ENCODE measurements around the gene KRT86. TPM values are rescaled to one million over a fixed set of nuclear protein-coding genes. Genes with fewer than 3 reads are reported as not detected.
"Not testable (repeated sequence)": the region's sequence is repeated elsewhere in the genome, so short reads cannot be mapped to it uniquely, and the experiment has no call there.

KRT86 gene
- total RNA-seq, 1 donor from 2014 or later, result 0.16 TPM

GRCh38 chr12:52238916-52239646, 35.4 kb upstream of the KRT86 start:
- no peak for DNase-seq

- no peak for DNase-seq
Observed at GRCh38 chr12:52239767-52240166, 34.7 kb upstream of the KRT86 start.

DNA sequence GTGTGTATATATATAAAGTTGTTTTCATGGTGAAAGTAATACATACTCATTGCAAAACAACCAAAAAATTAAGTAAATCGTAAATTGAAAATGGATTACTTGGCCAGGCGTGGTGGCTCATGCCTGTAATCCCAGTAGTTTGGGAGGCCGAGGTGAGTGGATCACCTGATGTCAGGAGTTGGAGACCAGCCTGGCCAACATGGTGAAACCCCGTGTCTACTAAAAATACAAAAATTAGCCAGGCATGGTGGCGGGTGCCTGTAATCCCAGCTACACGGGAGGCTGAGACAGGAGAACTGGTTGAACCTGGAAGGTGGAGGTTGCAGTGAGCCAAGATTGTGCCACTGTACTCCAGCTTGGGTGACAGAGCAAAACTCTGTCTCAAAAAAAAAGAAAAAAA, 34.2 kb upstream of the KRT86 start:
- DNase-seq, result not testable (repeated sequence)

DNA sequence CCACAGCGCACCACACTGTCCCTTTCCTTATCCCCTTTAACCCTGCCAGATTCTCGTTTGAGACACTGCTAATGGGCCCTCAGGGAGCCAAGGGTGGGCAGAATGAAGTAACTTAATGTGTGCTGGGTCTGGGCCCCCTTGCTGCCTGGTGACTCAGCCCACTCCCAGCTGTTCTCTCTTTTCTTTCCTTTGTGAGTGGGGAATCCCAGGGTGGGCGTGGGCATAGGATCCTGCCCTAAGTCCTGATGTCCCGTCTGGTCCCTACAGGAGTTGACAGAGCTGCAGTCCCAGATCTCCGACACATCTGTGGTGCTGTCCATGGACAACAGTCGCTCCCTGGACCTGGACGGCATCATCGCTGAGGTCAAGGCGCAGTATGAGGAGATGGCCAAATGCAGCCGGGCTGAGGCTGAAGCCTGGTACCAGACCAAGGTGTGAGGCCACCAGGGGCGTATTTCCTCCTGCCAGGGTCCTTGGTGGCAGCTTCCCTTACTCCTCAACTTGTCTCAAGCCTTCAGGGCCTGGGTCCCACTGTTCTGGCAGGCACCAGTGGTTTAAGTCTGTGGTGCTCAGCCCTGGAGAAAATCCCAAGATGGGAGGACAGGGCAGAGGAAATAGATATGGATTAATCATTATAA, 33.1 kb upstream of the KRT86 start:
- no peak for DNase-seq

- no peak for DNase-seq
Observed at GRCh38 chr12:52242442-52243258, 31.8 kb upstream of the KRT86 start.

GRCh38 chr12:52243259-52243855, 31.1 kb upstream of the KRT86 start:
- DNase-seq, result no peak

GRCh38 chr12:52243856-52244614, 30.4 kb upstream of the KRT86 start:
- no peak for DNase-seq

GRCh38 chr12:52244615-52244994, 29.8 kb upstream of the KRT86 start:
- no peak for DNase-seq

DNA sequence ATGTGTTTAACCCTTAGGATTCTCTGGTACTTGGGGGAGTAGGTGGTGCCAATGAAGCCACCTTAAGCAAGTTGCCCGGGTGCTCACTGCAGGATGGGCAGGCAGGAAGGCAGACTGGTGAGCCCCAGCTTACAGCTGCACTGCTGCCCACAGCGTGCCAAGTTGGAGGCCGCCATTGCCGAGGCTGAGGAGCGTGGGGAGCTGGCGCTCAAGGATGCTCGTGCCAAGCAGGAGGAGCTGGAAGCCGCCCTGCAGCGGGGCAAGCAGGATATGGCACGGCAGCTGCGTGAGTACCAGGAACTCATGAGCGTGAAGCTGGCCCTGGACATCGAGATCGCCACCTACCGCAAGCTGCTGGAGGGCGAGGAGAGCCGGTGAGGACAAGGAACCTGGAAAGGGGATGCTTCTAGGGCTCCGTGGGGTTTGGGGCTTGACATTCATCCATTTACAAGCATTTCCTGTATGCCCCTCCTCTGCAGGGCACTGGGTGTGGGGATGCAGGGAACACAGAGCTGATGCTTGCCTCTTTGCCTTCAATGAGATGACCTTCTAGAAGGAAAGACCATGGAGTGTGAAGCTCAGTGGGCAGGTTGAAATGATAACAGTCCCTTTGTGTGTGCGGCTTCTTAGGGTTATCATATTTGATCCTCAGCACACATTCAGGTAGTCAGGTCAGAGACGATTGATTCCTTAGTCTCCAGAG, 29.0 kb upstream of the KRT86 start:
- DNase-seq, result no peak

DNA sequence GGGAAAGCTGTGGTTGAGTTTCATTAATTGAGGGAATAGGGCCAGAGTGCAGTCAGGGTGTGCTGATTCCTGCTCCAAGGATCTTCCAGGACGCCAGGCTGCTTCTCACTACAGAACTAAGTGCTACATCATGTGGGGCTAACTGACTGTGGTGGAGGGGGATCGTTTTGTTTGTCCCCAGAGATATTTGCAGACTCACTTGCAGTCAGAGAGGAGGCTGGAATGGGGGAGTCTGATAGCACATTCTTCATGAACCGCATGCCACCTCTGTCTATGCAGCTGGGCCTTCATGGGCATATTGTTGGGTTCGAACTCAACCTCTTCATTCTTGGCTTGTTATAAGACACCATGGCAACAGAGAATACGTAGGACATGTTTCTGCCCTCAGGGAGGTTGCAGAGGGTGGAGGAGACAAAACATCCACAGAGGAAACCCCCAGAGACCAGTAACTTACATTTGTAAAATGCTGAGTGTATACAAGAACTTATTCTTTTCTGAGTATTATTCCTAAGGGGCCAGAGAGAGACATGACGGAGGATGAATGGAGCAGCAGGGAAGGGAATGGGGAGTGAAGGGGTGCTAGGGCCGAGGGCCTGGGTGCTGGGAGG, 28.4 kb upstream of the KRT86 start:
- no peak for DNase-seq

DNA sequence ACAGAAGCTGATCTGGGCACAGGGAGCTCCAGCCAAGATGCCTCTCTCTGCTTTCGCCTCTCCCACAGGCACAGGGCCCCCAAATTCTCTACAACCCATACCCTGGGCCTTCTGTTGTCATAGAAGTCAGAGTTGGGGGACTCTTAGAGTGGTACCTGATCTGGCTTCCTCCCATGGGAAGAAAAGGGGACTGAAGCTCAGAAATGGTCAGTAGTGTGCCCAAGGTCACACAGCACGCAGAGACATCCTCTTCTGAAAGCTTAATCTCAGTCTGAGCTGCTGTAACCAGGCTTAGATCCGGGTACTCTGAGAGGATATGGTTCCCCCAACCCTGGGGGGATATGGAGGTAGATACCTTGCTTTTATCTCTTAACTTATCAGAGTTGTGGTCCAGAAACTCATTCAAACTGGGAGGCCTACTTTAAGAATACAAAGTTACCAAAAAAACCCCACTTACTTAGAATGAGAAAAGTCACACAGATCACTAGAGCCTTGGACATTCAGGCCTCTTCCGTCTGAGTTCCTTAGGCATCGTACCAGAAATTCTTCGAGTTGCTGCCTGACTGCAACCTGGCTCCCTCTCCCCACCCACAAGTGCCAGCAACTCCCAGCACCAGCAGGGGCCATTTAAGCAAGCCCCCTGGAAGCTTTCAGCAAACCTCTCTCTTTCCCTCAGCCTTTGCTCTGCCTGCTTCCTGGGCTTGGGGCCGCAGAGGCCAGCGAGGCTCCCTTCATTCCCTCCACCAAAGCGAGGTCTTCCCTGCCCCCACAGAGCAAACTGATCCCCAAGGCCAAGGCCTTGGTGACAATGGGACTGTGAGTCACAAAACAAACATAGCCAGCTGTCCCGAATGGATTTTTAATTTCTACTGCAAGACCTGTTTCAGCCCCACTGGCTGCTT, 27.5 kb upstream of the KRT86 start:
- no peak for DNase-seq

DNA sequence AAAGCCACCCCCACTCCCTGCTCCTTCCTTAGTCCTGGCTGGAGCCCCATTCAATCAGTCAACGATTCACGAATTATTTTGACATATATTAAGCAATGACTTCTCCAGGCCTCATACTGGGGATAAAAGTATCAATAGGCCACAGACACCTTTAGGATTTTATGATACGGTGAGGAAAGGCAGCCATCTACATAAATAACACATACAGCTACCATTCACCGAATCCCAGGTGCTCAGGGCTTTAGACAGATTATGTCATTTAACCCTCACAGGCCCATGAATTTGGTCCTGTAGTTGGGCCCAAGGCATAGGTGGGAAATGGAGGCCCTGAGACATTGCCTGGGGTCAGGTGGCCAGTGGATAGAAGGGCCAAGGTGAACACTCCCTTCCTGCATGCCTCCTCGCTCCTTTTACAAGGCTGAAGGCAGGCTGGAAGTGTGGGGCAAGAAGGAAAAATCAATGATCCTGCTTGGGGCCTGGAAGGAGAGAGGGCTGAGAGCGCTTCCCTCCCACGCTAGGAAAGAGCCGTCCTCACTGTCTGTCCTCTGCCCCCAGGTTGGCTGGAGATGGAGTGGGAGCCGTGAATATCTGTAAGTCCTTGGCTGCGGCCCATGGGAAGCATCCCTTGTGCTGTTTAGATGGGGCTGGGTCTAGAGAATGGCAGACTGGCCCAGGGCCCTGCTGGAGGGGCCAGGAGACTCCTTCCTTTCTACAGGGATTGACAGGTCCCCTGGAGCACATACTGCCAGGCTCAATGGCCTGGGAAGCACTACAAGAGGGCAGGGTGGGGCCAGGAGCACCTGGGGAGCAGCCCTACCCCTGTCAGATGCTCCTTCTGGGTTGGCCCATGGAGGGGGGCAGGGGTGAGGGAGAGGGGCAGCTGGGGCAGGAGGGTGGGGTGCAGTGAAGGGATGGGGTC, 26.6 kb upstream of the KRT86 start:
- DNase-seq, result no peak

DNA sequence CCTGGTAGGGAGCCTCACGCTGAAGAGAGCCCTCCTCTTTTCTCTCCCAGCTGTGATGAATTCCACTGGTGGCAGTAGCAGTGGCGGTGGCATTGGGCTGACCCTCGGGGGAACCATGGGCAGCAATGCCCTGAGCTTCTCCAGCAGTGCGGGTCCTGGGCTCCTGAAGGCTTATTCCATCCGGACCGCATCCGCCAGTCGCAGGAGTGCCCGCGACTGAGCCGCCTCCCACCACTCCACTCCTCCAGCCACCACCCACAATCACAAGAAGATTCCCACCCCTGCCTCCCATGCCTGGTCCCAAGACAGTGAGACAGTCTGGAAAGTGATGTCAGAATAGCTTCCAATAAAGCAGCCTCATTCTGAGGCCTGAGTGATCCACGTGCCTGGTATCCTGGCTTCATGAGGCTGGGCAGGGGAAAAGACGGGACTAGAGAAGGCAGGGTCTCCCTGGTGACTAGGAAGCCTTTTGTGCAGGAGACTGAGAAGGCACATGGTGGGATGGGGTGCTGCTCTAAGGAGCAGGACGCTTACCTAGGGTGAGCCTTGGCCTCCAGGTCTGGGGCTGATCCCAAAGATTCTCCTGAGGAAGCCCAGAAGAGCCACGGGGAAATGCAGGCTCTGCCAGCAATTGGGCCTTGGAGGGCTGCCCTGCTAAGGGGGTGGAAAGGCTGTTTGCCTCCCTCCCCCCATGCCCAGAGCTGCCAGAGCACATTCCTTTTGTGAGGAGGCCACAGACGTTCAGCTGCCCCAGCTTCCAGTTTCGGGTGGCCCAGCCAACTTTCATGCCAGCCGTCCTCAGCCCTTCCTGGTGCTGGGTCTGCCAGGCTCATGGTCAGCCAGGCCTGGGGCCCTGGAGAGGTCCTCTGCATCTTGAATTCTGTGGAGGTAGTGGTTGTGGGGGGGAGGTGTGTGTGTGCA, 25.6 kb upstream of the KRT86 start:
- no peak for DNase-seq

DNA sequence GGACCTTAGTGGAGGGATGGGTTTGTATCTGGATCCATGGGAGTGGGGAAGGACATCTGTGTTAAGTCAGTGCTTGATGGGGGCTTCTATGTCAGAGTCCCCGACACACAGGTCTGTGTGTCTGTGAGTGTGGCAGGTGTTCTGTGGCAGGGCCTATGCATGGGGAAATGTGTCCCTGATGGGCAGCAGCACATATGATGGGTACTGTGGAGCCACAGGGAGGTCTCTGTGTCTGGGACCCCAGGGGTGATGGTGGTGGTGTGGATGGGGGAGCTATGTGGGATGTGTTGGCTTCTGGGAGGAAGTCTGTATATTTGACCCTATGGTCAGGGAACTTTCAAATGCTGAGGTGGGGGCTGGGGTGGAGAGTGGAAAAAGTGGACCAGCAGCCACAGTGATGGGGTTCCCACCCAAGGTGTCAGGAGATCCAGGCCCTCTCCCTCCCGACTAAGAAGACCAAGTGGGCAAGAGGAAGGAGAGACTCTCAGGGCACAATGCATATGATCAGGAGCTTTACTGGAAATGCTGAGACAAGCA, 24.9 kb upstream of the KRT86 start:
- no peak for DNase-seq

- DNase-seq, result no peak
Observed at GRCh38 chr12:52250048-52250990, 24.1 kb upstream of the KRT86 start.

DNA sequence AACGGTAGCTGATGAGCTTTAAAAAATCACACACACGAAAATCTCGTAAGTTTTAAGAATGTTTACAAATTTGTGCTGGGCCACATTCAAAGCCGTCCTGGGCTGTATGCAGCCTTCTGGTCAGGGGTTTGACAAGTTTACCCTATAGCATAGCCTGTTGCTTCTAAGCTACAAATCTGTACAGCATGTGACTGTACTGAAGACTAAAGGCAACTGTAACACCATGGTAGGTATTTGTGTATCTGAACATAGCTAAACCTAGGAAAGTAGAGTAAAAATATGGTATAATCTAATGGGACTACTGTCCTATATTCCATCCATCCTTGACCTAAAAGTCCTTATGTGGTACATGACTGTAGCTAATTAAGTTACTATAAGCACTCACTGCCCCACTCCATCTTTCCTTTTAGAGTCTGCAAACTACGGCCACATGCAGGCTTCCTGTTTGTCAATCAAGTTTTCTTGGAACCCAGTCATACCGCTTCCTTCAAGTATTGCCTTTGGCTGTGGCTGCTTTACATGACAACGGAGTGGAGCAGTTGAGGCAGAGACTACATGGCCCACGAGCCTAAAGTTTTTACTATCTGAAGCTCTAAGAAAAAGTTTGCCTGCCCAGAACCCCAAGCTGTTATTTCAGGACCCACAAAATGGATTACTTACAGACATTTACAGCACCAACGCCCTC, 22.9 kb upstream of the KRT86 start:
- no peak for DNase-seq

Data from occipital lobe (tissue), 2 donors.